ENCODE data around the gene DPEP1.

The DPEP1 gene

GRCh38 chr16:89618109-89618998 lies 4.9 kb downstream of the DPEP1 start:
- DNase-seq (ENCODE audit: low read depth) = peak; percentile 54
- no peak for TF ChIP-seq POLR2A (IDR thresholded peaks at IDR 0.05; ENCODE audit: extremely low read depth, insufficient read length)
- TF ChIP-seq MAX (IDR thresholded peaks at IDR 0.05; ENCODE audit: low read depth, low read length) = no peak
- TF ChIP-seq CTCF (IDR thresholded peaks at IDR 0.05; ENCODE audit: low read depth, low read length) = no peak
- TF ChIP-seq MYC (IDR thresholded peaks at IDR 0.05; ENCODE audit: low read depth, low read length) = no peak
- no peak overlapping the region for H3K4me3 ChIP-seq (ENCODE audit: low read depth, low read length)

- no peak overlapping the region for H3K4me3 ChIP-seq (ENCODE audit: low read depth, low read length)
- TF ChIP-seq MYC (IDR thresholded peaks at IDR 0.05; ENCODE audit: low read depth, low read length) = no peak
- no peak for TF ChIP-seq POLR2A (IDR thresholded peaks at IDR 0.05; ENCODE audit: extremely low read depth, insufficient read length)
- TF ChIP-seq MAX (IDR thresholded peaks at IDR 0.05; ENCODE audit: low read depth, low read length) = no peak
- no peak for TF ChIP-seq CTCF (IDR thresholded peaks at IDR 0.05; ENCODE audit: low read depth, low read length)
- no peak for DNase-seq (ENCODE audit: low read depth)
Measured at GRCh38 chr16:89619840-89620239, 6.4 kb downstream of the DPEP1 start.

- DNase-seq (ENCODE audit: low read depth) = peak; percentile 46
- no peak overlapping the region for H3K4me3 ChIP-seq (ENCODE audit: low read depth, low read length)
- no peak for TF ChIP-seq CTCF (IDR thresholded peaks at IDR 0.05; ENCODE audit: low read depth, low read length)
- no peak for TF ChIP-seq POLR2A (IDR thresholded peaks at IDR 0.05; ENCODE audit: extremely low read depth, insufficient read length)
- TF ChIP-seq MAX (IDR thresholded peaks at IDR 0.05; ENCODE audit: low read depth, low read length) = no peak
- no peak for TF ChIP-seq MYC (IDR thresholded peaks at IDR 0.05; ENCODE audit: low read depth, low read length)
Measured at GRCh38 chr16:89620406-89620841, 7.0 kb downstream of the DPEP1 start.

- TF ChIP-seq CTCF (IDR thresholded peaks at IDR 0.05; ENCODE audit: low read depth, low read length) = no peak
- TF ChIP-seq MAX (IDR thresholded peaks at IDR 0.05; ENCODE audit: low read depth, low read length) = no peak
- no peak for TF ChIP-seq MYC (IDR thresholded peaks at IDR 0.05; ENCODE audit: low read depth, low read length)
- TF ChIP-seq POLR2A (IDR thresholded peaks at IDR 0.05; ENCODE audit: extremely low read depth, insufficient read length) = no peak
- no peak overlapping the region for H3K4me3 ChIP-seq (ENCODE audit: low read depth, low read length)
- no peak for DNase-seq (ENCODE audit: low read depth)
Measured at GRCh38 chr16:89621136-89621697, 7.8 kb downstream of the DPEP1 start.

GRCh38 chr16:89621698-89622409 lies 8.4 kb downstream of the DPEP1 start:
- TF ChIP-seq MYC (IDR thresholded peaks at IDR 0.05; ENCODE audit: low read depth, low read length) (no peak), MAX (IDR thresholded peaks at IDR 0.05; ENCODE audit: low read depth, low read length) (no peak), POLR2A (IDR thresholded peaks at IDR 0.05; ENCODE audit: extremely low read depth, insufficient read length) (no peak), CTCF (IDR thresholded peaks at IDR 0.05; ENCODE audit: low read depth, low read length) (no peak)
- DNase-seq (ENCODE audit: low read depth) = no peak
- no peak overlapping the region for H3K4me3 ChIP-seq (ENCODE audit: low read depth, low read length)
